ENCODE data around the gene SEPTIN7.

GRCh38 chr7:35817181-35817580 is 16.3 kb downstream of the SEPTIN7 start:
- TF ChIP-seq CTCF (IDR thresholded peaks at IDR 0.05) (no peak), POLR2AphosphoS5 (IDR thresholded peaks at IDR 0.05) (no peak), POLR2A (IDR thresholded peaks at IDR 0.05) (no peak)
